Measurements from ENCODE around the gene KATNA1.

Gene KATNA1

GRCh38 chr6:149567194-149567586 lies 81.3 kb downstream of the KATNA1 start:
- peak; percentile 45 for DNase-seq (ENCODE audit: low spot score)
- TF ChIP-seq, protein P1, sequence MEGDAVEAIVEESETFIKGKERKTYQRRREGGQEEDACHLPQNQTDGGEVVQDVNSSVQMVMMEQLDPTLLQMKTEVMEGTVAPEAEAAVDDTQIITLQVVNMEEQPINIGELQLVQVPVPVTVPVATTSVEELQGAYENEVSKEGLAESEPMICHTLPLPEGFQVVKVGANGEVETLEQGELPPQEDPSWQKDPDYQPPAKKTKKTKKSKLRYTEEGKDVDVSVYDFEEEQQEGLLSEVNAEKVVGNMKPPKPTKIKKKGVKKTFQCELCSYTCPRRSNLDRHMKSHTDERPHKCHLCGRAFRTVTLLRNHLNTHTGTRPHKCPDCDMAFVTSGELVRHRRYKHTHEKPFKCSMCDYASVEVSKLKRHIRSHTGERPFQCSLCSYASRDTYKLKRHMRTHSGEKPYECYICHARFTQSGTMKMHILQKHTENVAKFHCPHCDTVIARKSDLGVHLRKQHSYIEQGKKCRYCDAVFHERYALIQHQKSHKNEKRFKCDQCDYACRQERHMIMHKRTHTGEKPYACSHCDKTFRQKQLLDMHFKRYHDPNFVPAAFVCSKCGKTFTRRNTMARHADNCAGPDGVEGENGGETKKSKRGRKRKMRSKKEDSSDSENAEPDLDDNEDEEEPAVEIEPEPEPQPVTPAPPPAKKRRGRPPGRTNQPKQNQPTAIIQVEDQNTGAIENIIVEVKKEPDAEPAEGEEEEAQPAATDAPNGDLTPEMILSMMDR (IDR thresholded peaks at IDR 0.05; ENCODE audit: extremely low read depth, missing control alignments) = no peak

- DNase-seq (ENCODE audit: low spot score) = peak; percentile 47
- TF ChIP-seq, protein P1 (IDR thresholded peaks at IDR 0.05; ENCODE audit: extremely low read depth, missing control alignments) = no peak
These were observed 81.9 kb downstream of the KATNA1 start for GRCh38 chr6:149566410-149567193.

GRCh38 chr6:149565527-149566409 lies 82.7 kb downstream of the KATNA1 start, which contains the start of gene GINM1:
Gene GINM1 (plus strand): TSS chr6:149566375. CDS start chr6:149566415, 40 bp downstream.
- TF ChIP-seq, protein P1 (IDR thresholded peaks at IDR 0.05; ENCODE audit: extremely low read depth, missing control alignments) = peak; percentile 91
- peak; percentile 99 for DNase-seq (ENCODE audit: low spot score)

DNA sequence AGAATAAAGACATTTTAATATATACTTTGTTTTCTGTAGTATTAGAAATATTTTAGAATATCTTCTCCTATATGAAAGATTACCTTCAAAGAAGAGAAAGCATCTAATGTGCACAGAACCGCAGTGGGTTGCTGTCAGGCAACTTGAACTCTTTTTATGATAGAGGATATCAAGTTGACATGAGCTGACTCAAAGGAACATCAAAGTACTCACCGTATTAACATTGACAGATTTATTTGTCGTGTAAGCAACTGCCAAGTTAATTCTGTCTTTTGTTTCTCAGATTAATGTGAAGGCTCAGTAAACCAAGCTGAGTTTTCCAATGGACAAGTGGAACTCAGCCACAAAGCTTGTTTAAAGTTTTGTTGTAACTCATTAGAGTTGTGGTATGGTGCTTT lies 84.6 kb downstream of the KATNA1 start:
- no peak for DNase-seq (ENCODE audit: low spot score)
- TF ChIP-seq, protein P1 (IDR thresholded peaks at IDR 0.05; ENCODE audit: extremely low read depth, missing control alignments) = no peak

DNA sequence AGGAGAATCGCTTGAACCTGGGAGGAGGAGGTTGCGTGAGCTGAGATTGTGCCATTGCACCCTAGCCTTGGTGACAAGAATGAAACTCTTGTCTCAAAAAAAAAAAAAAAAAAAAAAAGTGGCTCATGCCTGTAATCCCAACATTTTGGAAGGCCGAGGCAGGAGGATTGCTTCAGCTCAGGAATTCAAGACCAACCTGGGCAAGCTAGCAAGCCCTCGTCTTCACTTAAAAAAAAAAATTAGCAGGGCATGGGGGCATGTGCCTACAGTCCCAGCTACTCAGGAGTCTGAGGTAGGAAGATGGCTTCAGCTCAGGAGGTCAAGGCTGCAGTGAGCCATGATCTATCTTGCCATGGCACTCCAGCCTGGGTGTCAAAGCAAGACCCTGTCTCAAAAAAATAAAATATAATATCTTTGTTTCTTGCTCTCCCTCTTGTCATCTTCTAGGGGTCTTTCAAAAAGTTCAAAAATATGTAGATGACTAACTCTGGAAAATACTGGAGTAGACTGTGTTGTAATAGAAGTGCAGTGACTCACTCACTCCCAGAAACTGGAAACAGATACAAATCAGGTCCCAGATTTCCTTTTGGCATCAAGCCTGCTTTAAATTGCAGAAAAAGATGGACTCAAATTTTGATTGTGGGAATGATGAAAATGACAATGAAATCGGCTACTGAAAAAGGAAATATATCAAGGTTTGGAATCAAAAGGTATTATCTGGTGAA lies 85.1 kb downstream of the KATNA1 start:
- TF ChIP-seq, protein P1 (IDR thresholded peaks at IDR 0.05; ENCODE audit: extremely low read depth, missing control alignments) = no peak
- no peak for DNase-seq (ENCODE audit: low spot score)

GRCh38 chr6:149560736-149561135 lies 87.8 kb downstream of the KATNA1 start:
- TF ChIP-seq, protein P1 (IDR thresholded peaks at IDR 0.05; ENCODE audit: extremely low read depth, missing control alignments) = peak; percentile 15
- DNase-seq (ENCODE audit: low spot score) = no peak
